HCT116 (cell line): Measurements from ENCODE around the gene NDUFAF2.

Source experiments
- ATF3 ChIP-seq: IDR thresholded peaks from 2 replicates; pipeline ENCODE4 v1.6.1; 2012
- CEBPB ChIP-seq: IDR thresholded peaks from 2 replicates; pipeline ENCODE4 v1.6.1; 2012; ENCODE audit warnings: low read depth
- CTCF ChIP-seq, 3 experiments: fragments of 200-600 bp in 1 of 3; sonication (generic) in 1 of 3; IDR thresholded peaks in 2 of 3; conservative IDR thresholded peaks in 1 of 3; 2 replicates each; pipeline ENCODE4 v1.5.1; 2012 to 2017; ENCODE audit warnings: low read depth in 2 of 3, low read length in 2 of 3, antibody characterized with exemption in 1 of 3, borderline replicate concordance in 1 of 3, control low read depth in 1 of 3, mild to moderate bottlenecking in 1 of 3, mixed read lengths in 1 of 3, mixed run types in 1 of 3, moderate library complexity in 1 of 3; ENCODE audit not compliant: insufficient read depth in 1 of 3
- EGR1 ChIP-seq: IDR thresholded peaks from 2 replicates; pipeline ENCODE4 v1.6.1; 2012; ENCODE audit warnings: low read depth
- EZH2 ChIP-seq: fragments of 200-600 bp; sonication (generic); IDR thresholded peaks from 2 replicates; pipeline ENCODE4 v1.6.1; 2017; ENCODE audit warnings: antibody characterized with exemption, mixed run types
- POLR2A ChIP-seq: IDR thresholded peaks from 2 replicates; pipeline ENCODE4 v1.7.0; 2011; ENCODE audit warnings: borderline replicate concordance; ENCODE audit not compliant: insufficient read depth, insufficient read length; ENCODE audit errors: extremely low read depth
- POLR2AphosphoS5 ChIP-seq: IDR thresholded peaks from 2 replicates; pipeline ENCODE4 v1.6.1; 2011; ENCODE audit warnings: mild to moderate bottlenecking, low read depth, low read length, moderate library complexity
- RAD21 ChIP-seq: IDR thresholded peaks from 2 replicates; pipeline ENCODE4 v1.6.1; 2012; ENCODE audit warnings: low read depth, mild to moderate bottlenecking
- YY1 ChIP-seq: IDR thresholded peaks from 2 replicates; pipeline ENCODE4 v1.6.1; 2011; ENCODE audit warnings: low read length, low read depth, moderate library complexity, mild to moderate bottlenecking; ENCODE audit not compliant: insufficient replicate concordance; ENCODE audit errors: extremely low read depth
- ZBTB33 ChIP-seq: IDR thresholded peaks from 2 replicates; pipeline ENCODE4 v1.6.1; 2011; ENCODE audit warnings: mild to moderate bottlenecking, low read length, moderate library complexity; ENCODE audit not compliant: insufficient replicate concordance; ENCODE audit errors: extremely low read depth

- no peak for TF ChIP-seq POLR2AphosphoS5
- TF ChIP-seq EGR1: no peak
- no peak for TF ChIP-seq EZH2
- no peak for TF ChIP-seq CTCF (IDR thresholded peaks at IDR 0.05 in 2 of 3, conservative IDR thresholded peaks at IDR 0.05 in 1 of 3; ENCODE audit: borderline replicate concordance in 1 of 3, insufficient read depth in 1 of 3, low read depth in 2 of 3, low read length in 2 of 3)
- TF ChIP-seq ATF3: no peak
- no peak for TF ChIP-seq RAD21
- TF ChIP-seq POLR2A: no peak
- TF ChIP-seq YY1: no peak
- TF ChIP-seq ZBTB33: no peak
- TF ChIP-seq CEBPB: no peak
Measured at GRCh38 chr5:61132559-61132958, 187.6 kb downstream of the NDUFAF2 start.
